Kidney (tissue), 14 donors: ENCODE measurements around the gene NFX1. TPM values are rescaled to one million over a fixed set of nuclear protein-coding genes. Genes with fewer than 3 reads are reported as not detected.
"Not testable (repeated sequence)": the region's sequence is repeated elsewhere in the genome, so short reads cannot be mapped to it uniquely, and the experiment has no call there.

Experiments used
- DNase-seq, 5 donors: peaks; one replicate each; pipeline ENCODE4 v3.0.0-alpha.2; 2013 to 2020
- FAIRE-seq: peaks from 2 replicates; lab custom pipeline; 2012; peaks lifted over from hg19 to GRCh38; lab: Jason Lieb, UNC
- H3K27ac ChIP-seq, 2 donors: one replicate each; pipeline ENCODE4 v1.7.0; 2013; ENCODE audit warnings: low read depth in 2 of 2, low read length in 2 of 2, inconsistent platforms in 1 of 2
- H3K27me3 ChIP-seq: one replicate; pipeline ENCODE4 v1.7.1; 2013; ENCODE audit warnings: low read length, inconsistent platforms; ENCODE audit not compliant: control insufficient read depth, insufficient read depth
- H3K36me3 ChIP-seq, 3 donors: one replicate each; pipeline versions ENCODE4 v1.7.0 to v1.7.1; 2013; ENCODE audit warnings: low read length in 3 of 3, control low read depth in 1 of 3, inconsistent platforms in 1 of 3; ENCODE audit not compliant: insufficient read depth in 3 of 3, control insufficient read depth in 2 of 3
- H3K4me1 ChIP-seq, 3 donors: one replicate each; pipeline versions ENCODE4 v1.7.0 to v1.7.1; 2013; ENCODE audit warnings: low read length in 3 of 3, inconsistent platforms in 1 of 3, low read depth in 1 of 3; ENCODE audit not compliant: control insufficient read depth in 2 of 3, insufficient read depth in 2 of 3
- H3K4me3 ChIP-seq, 3 donors: one replicate each; pipeline versions ENCODE4 v1.7.0 to v1.8.1; 2013; ENCODE audit warnings: low read length in 3 of 3, control low read depth in 1 of 3, inconsistent platforms in 1 of 3
- H3K9ac ChIP-seq, 3 donors: one replicate each; pipeline versions ENCODE4 v1.7.0 to v1.7.1; 2013; ENCODE audit warnings: low read length in 3 of 3, control low read depth in 1 of 3, inconsistent platforms in 1 of 3
- H3K9me3 ChIP-seq, 3 donors: one replicate each; pipeline versions ENCODE4 v1.7.0 to v1.7.1; 2013; ENCODE audit warnings: low read length in 3 of 3, control low read depth in 1 of 3, inconsistent platforms in 1 of 3; ENCODE audit not compliant: control insufficient read depth in 2 of 3, insufficient read depth in 1 of 3
- intact Hi-C: fragments of 100-400 bp; cut with DNase I; formaldehyde crosslinking; loops from one replicate; pipeline ENCODE4 v1.11.1; 2022
- polyA plus RNA-seq: library from polyadenylated mRNA; stranded (reverse); fragments of 350-450 nt; fragmentation: Illumina TruSeq; extraction: RNeasy Lipid Tissue Mini Kit (QIAGEN cat#74804); gene quantifications from one replicate; pipeline ENCODE4 v1.2.3, GENCODE V29; 2014; ENCODE audit warnings: low read depth, low replicate concordance; ENCODE audit not compliant: insufficient read depth
- total RNA-seq: library from RNA; stranded (reverse); fragmentation: NEBNext Ultra II Directional; extraction: Animal tissue kit (Norgen Biotek cat#: 25700); gene quantifications from one replicate; pipeline ENCODE4 v1.2.1, GENCODE V29; 2021
- TF ChIP-seq, protein P1 (sequence below): IDR thresholded peaks from 3 replicates; pipeline ENCODE4 v1.5.1; 2012; ENCODE audit warnings: mild to moderate bottlenecking, moderate library complexity, borderline replicate concordance; ENCODE audit not compliant: insufficient read depth; ENCODE audit errors: extremely low read depth
- donor health status: control.
- donor health status: control.
- donor health status: control.
- donor health status: control.
- donor health status: control.
- donor health status: DM: yes; HTN: yes; CAD: no.
- donor health status: Normal renal cell carcinoma (clear cell type).

NFX1 gene
- total and polyA plus RNA-seq, 2 donors from 2014 or later, result 12.2 to 46.3 TPM

DNA sequence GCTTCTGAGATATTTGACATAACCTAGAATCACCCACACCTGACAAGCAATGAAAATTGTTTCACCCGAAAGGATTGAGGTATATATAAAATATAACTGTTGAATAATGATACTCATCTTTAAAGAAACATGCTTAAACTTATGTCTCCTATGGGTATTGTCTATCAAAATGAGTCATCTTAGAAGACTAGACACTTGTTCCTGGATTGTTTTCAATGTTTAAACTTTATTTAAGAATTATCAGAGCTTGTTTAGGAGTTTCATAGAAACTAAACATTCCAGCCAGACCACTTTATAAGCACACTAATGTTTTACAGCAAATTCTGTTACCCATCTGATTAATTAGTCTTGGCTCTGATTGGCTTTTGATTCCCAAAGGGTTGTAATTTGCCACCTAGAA, 19.6 kb downstream of the NFX1 start:
- intact Hi-C loops, result no loop called here
- H3K4me1 ChIP-seq, result no peaks in the 10 kb centered on the region
- H3K36me3 ChIP-seq, result peaks cover 17 to 77% (median 49%) of the 10 kb centered on the region in 3 donors
- TF ChIP-seq, protein P1, sequence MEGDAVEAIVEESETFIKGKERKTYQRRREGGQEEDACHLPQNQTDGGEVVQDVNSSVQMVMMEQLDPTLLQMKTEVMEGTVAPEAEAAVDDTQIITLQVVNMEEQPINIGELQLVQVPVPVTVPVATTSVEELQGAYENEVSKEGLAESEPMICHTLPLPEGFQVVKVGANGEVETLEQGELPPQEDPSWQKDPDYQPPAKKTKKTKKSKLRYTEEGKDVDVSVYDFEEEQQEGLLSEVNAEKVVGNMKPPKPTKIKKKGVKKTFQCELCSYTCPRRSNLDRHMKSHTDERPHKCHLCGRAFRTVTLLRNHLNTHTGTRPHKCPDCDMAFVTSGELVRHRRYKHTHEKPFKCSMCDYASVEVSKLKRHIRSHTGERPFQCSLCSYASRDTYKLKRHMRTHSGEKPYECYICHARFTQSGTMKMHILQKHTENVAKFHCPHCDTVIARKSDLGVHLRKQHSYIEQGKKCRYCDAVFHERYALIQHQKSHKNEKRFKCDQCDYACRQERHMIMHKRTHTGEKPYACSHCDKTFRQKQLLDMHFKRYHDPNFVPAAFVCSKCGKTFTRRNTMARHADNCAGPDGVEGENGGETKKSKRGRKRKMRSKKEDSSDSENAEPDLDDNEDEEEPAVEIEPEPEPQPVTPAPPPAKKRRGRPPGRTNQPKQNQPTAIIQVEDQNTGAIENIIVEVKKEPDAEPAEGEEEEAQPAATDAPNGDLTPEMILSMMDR, result no peak
- H3K9ac ChIP-seq, result no peak overlapping the region
- H3K4me3 ChIP-seq, result no peak overlapping the region
- no peak for FAIRE-seq
- DNase-seq, result no peak
- no peaks in the 10 kb centered on the region for H3K9me3 ChIP-seq
- no peak overlapping the region for H3K27ac ChIP-seq
- no peaks in the 10 kb centered on the region for H3K27me3 ChIP-seq

DNA sequence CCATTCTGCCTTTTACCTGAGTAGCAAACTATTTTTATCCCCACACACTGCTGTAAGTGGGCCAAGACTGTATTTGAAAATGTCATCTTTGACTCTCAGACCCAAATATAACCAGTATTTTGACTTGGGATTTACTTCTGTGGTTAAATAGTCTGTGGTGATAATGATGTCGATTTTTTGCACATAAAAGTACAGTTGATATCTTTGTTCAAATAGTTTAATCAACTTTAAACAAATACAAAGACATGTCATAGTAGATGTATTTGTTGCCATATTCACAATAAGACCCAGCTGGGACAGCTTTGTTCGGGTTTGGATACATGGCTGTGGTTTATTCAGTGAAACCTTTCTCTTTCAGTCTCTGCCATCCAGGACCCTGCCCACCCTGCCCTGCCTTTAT, 20.4 kb downstream of the NFX1 start:
- TF ChIP-seq, protein P1, result no peak
- Histone ChIP-seq H3K9ac (no peak overlapping the region), H3K27me3 (no peaks in the 10 kb centered on the region), H3K4me3 (no peak overlapping the region), H3K36me3 (peaks cover 17 to 74% (median 44%) of the 10 kb centered on the region in 3 donors), H3K27ac (no peak overlapping the region), H3K9me3 (no peaks in the 10 kb centered on the region), H3K4me1 (no peaks in the 10 kb centered on the region)
- intact Hi-C loops, result no loop called here
- FAIRE-seq, result no peak
- DNase-seq, result no peak

DNA sequence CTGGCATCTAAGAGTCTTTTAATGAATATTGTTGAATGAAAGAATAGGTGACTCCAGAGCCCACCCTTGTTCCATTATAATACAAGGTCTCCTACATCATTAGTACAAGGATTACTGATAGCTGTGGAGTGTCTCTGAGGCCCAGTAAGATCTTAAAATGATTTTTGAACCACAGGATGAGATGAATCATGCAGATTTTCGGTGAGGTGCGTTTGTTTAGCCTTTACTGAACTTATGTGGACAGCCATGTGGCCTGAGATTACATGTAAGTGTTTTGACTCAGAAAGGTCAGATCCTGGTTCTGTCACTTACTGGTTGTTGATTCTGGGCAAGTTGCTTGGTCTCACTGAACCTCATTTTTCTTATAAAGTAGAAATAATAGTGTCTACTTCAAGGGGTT, 21.6 kb downstream of the NFX1 start:
- intact Hi-C loops, result no loop called here
- DNase-seq (no peak), FAIRE-seq (no peak)
- Histone ChIP-seq H3K4me1 (no peaks in the 10 kb centered on the region), H3K9ac (no peak overlapping the region), H3K9me3 (no peaks in the 10 kb centered on the region), H3K27ac (no peak overlapping the region), H3K36me3 (peaks cover 13 to 72% (median 41%) of the 10 kb centered on the region in 3 donors), H3K4me3 (no peak overlapping the region), H3K27me3 (no peaks in the 10 kb centered on the region)
- TF ChIP-seq, protein P1, result no peak

DNA sequence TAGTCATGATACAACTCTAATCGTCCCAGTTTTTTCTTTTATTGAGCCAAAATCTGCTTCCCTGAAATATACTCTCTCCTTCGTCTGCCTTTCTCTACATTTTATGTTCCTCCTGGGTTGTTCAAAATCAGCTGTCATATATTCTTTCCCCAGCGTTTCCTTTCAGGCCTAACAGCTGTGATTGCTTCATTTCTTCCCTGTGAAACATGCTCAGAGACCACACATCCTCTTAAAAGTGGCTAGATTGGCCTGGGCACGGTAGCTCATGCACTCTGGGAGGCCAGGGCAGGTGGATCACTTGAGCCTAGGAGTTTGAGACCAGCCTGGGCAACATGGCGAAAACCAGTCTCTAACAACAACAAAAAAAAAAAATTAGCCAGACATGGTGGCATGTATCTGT, 25.1 kb downstream of the NFX1 start:
- Histone ChIP-seq H3K27ac (no peak overlapping the region), H3K27me3 (no peaks in the 10 kb centered on the region), H3K9ac (no peak overlapping the region), H3K9me3 (no peaks in the 10 kb centered on the region), H3K36me3 (peaks cover 9 to 61% (median 41%) of the 10 kb centered on the region in 3 donors), H3K4me3 (no peak overlapping the region), H3K4me1 (no peaks in the 10 kb centered on the region)
- DNase-seq (no peak), FAIRE-seq (no peak)
- intact Hi-C loops, result no loop called here
- TF ChIP-seq, protein P1, result no peak

DNA sequence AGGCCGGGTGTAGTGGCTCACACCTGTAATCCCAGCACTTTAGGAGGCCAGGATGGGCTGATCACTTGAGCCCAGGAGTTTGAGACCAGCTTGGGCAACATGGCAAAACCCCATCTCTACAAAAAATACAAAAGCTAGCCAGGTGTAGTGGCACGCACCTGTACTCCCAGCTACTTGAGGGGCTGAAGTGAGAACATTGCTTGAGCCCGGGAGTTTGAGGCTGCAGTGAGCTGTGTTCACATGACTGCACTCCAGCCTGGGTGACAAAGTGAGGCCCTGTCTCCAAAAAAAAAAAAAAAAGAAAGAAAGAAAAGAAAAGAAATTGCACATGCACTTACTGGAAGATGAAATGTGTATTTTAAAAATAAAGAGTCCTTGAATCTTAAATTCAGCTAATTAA, 26.8 kb downstream of the NFX1 start:
- H3K4me3 ChIP-seq, H3K27me3 ChIP-seq, intact Hi-C loops, H3K9ac ChIP-seq, H3K9me3 ChIP-seq, H3K27ac ChIP-seq, DNase-seq, H3K4me1 ChIP-seq, FAIRE-seq: not testable (repeated sequence)
- peaks cover 9 to 61% (median 37%) of the 10 kb centered on the region in 3 donors for H3K36me3 ChIP-seq
